Cardiac fibroblast (primary cell): ENCODE results near the gene CARD14.

Source experiments
- DNase-seq, 2 donors: peaks; one replicate each; pipeline versions ENCODE4 v3.0.0 to v3.0.0-alpha.2; 2010; ENCODE audit warnings: low read depth in 2 of 2
- H3K4me3 ChIP-seq, 2 donors: replicated peaks in 1 of 2; 1 replicate in 1 of 2; 2 replicates in 1 of 2; pipeline ENCODE4 v1.5.1; 2011; ENCODE audit warnings: low read depth in 2 of 2, low read length in 2 of 2, mild to moderate bottlenecking in 2 of 2, moderate library complexity in 1 of 2
- CTCF ChIP-seq: IDR thresholded peaks from one replicate; pipeline ENCODE4 v1.5.1; 2011; ENCODE audit warnings: low read depth, mild to moderate bottlenecking, low read length, inconsistent platforms

The CARD14 gene

GRCh38 chr17:80217703-80218362 lies 48.0 kb downstream of the CARD14 start:
- no peak for TF ChIP-seq CTCF
- H3K4me3 ChIP-seq: no peak overlapping the region
- no peak for DNase-seq

- H3K4me3 ChIP-seq: no peak overlapping the region
- no peak for TF ChIP-seq CTCF
- DNase-seq: no peak
These were observed 48.6 kb downstream of the CARD14 start for GRCh38 chr17:80218391-80218790.

GRCh38 chr17:80219013-80219762 lies 49.4 kb downstream of the CARD14 start:
- DNase-seq: peak; percentile 78 to 82
- TF ChIP-seq CTCF: no peak
- peak overlapping the region; percentile 82 to 90 for H3K4me3 ChIP-seq

GRCh38 chr17:80219763-80220053 lies 49.9 kb downstream of the CARD14 start:
- no peak for DNase-seq
- H3K4me3 ChIP-seq: peak overlapping the region; percentile 82 to 90

GRCh38 chr17:80220054-80220735 lies 50.4 kb downstream of the CARD14 start, which contains the start of the genes SGSH and SLC26A11:
TSS of gene SGSH (minus strand) at chr17:80220333. CDS start at chr17:80220313, 20 bp downstream.
TSS of gene SLC26A11 (plus strand) at chr17:80220427. CDS start at chr17:80221561, 1,134 bp downstream.
- TF ChIP-seq CTCF: no peak
- peak within 1 kb of the TSS; percentile 82 to 90 for H3K4me3 ChIP-seq
- DNase-seq: peak; percentile 45 to 71

More at GRCh38 chr17:80219763-80220053, 49.9 kb downstream of the CARD14 start:
- TF ChIP-seq CTCF: no peak

GRCh38 chr17:80220736-80221215 lies 50.9 kb downstream of the CARD14 start:
- peak overlapping the region; percentile 82 to 90 for H3K4me3 ChIP-seq
- peak; percentile 3 to 14 for DNase-seq
- no peak for TF ChIP-seq CTCF
